ENCODE results near the gene PSD.

Gene PSD

GRCh38 chr10:102414749-102415148 lies 3.8 kb downstream of the PSD start:
- Histone ChIP-seq H3K27ac (replicated peaks) (no peak overlapping the region), H3K4me3 (replicated peaks; ENCODE audit: insufficient read depth, low read length) (no peak overlapping the region), H3K27me3 (ENCODE audit: insufficient read depth, poor library complexity, severe bottlenecking) (peaks cover 38% of the 10 kb centered on the region)
- TF ChIP-seq POLR2AphosphoS5 (IDR thresholded peaks at IDR 0.05; ENCODE audit: low read depth) (no peak), CTCF (IDR thresholded peaks at IDR 0.05; ENCODE audit: insufficient read depth, low read length) (no peak), SPI1 (IDR thresholded peaks at IDR 0.05; ENCODE audit: borderline replicate concordance, low read depth) (peak; percentile 61; the same call in 1 of the 2 replicates)
- TF ChIP-seq, protein P1, sequence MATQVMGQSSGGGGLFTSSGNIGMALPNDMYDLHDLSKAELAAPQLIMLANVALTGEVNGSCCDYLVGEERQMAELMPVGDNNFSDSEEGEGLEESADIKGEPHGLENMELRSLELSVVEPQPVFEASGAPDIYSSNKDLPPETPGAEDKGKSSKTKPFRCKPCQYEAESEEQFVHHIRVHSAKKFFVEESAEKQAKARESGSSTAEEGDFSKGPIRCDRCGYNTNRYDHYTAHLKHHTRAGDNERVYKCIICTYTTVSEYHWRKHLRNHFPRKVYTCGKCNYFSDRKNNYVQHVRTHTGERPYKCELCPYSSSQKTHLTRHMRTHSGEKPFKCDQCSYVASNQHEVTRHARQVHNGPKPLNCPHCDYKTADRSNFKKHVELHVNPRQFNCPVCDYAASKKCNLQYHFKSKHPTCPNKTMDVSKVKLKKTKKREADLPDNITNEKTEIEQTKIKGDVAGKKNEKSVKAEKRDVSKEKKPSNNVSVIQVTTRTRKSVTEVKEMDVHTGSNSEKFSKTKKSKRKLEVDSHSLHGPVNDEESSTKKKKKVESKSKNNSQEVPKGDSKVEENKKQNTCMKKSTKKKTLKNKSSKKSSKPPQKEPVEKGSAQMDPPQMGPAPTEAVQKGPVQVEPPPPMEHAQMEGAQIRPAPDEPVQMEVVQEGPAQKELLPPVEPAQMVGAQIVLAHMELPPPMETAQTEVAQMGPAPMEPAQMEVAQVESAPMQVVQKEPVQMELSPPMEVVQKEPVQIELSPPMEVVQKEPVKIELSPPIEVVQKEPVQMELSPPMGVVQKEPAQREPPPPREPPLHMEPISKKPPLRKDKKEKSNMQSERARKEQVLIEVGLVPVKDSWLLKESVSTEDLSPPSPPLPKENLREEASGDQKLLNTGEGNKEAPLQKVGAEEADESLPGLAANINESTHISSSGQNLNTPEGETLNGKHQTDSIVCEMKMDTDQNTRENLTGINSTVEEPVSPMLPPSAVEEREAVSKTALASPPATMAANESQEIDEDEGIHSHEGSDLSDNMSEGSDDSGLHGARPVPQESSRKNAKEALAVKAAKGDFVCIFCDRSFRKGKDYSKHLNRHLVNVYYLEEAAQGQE (IDR thresholded peaks at IDR 0.05; ENCODE audit: insufficient replicate concordance, low read depth): no peak
- DNase-seq (ENCODE audit: low read depth in 1 of 2, low spot score in 1 of 2): no peak

DNA sequence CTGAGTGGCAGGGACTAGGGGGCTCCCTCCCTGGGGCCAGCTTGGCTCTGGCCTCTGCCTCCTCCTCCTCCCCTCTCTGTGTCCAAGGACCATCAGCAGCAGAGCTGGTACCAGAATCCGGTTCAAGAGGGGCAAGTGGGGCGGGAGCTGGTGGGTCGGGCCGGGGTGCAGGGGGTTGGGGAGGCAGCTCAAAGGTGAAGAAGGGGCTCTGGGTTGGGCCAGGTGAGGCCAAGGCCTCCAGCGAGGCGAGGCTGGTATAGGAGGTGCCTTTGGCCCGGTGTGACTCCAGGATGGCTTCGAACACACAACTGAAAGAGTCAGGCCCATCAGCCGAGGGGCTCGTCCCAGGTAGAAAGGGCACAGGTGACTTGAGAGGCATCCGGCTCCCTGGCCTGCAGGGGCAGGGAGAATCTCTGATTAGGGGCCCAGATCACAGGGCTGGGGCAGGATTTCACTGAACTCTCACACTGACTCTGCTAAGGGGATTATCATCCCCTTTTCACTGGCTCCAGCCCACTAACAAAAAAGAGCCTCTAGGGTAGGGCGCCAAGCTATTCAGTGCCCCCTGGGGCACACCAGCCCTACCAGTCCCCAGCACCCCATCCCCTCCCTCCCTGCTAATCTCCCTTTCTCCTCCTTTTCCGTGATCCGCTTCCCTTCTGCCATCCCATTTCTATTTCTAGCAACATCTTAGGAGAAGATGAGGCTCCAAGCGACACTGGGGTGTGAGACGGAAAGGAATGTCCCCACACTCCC lies 4.6 kb downstream of the PSD start:
- TF ChIP-seq, protein P1 (IDR thresholded peaks at IDR 0.05; ENCODE audit: insufficient replicate concordance, low read depth): no peak
- TF ChIP-seq GABPA (IDR thresholded peaks at IDR 0.05; ENCODE audit: low read depth) (no peak), CTCF (IDR thresholded peaks at IDR 0.05; ENCODE audit: insufficient read depth, low read length) (no peak), SPI1 (IDR thresholded peaks at IDR 0.05; ENCODE audit: borderline replicate concordance, low read depth) (no peak), POLR2AphosphoS5 (IDR thresholded peaks at IDR 0.05; ENCODE audit: low read depth) (no peak)
- no peak overlapping the region for H3K4me3 ChIP-seq (replicated peaks; ENCODE audit: insufficient read depth, low read length)
- no peak overlapping the region for H3K27ac ChIP-seq (replicated peaks)
- H3K27me3 ChIP-seq (ENCODE audit: insufficient read depth, poor library complexity, severe bottlenecking): peaks cover 43% of the 10 kb centered on the region
- DNase-seq (ENCODE audit: low read depth in 1 of 2, low spot score in 1 of 2): no peak

DNA sequence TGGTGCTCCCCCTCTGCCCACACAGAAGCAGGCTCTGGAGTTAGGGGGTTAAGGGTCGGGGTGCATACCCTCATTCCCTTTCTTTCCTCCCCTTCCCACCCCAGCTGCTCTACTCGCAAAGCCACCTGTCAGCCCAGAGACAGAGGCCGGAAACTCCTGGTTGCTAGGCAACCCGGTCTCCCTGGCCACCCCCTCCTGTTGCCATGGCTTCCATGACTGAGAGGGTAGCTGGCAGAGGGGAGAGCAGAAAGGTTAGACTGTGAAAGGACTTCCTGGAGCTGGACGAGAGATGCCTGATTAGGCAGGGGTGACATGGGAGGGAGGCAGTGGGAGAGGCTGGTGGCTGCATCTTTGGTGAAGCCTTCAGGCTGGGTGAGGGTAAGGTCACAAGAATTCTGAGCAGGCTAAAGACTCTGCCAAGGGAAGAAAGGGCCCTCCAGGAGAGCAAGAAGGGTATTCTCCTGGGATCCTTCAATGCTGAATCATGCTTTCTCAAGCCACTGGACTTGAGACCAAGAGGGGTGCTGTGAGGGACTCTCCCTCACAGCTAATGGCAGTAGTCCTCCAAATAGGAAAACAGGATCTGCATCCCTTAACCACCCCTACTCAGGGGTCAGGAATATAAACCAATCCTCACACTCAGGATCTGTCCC lies 5.4 kb downstream of the PSD start:
- H3K27me3 ChIP-seq (ENCODE audit: insufficient read depth, poor library complexity, severe bottlenecking): peaks cover 46% of the 10 kb centered on the region
- TF ChIP-seq SPI1 (IDR thresholded peaks at IDR 0.05; ENCODE audit: borderline replicate concordance, low read depth): no peak
- TF ChIP-seq GABPA (IDR thresholded peaks at IDR 0.05; ENCODE audit: low read depth): no peak
- no peak for TF ChIP-seq CTCF (IDR thresholded peaks at IDR 0.05; ENCODE audit: insufficient read depth, low read length)
- TF ChIP-seq, protein P1 (IDR thresholded peaks at IDR 0.05; ENCODE audit: insufficient replicate concordance, low read depth): no peak
- TF ChIP-seq POLR2AphosphoS5 (IDR thresholded peaks at IDR 0.05; ENCODE audit: low read depth): no peak
- DNase-seq (ENCODE audit: low read depth in 1 of 2, low spot score in 1 of 2): no peak
- no peak overlapping the region for H3K27ac ChIP-seq (replicated peaks)
- no peak overlapping the region for H3K4me3 ChIP-seq (replicated peaks; ENCODE audit: insufficient read depth, low read length)
